ENCODE results near the gene LYG1. TPM values are rescaled to one million over a fixed set of nuclear protein-coding genes. Genes with fewer than 3 reads are reported as not detected.

LYG1 gene
- total and polyA plus RNA-seq, 8 donors = 1.00 to 16.4 (median 2.6) TPM; not detected in 3

- intact Hi-C loops (cut with DNase I; ENCODE audit: low total_unique reads) = no loop called here
- no peaks in the 10 kb centered on the region for H3K27me3 ChIP-seq
- H3K27ac ChIP-seq = no peak overlapping the region
- no peak for DNase-seq
- no peaks in the 10 kb centered on the region for H3K9me3 ChIP-seq
- no peak for TF ChIP-seq POLR2AphosphoS5 (IDR thresholded peaks at IDR 0.05)
- no peak for TF ChIP-seq POLR2A (IDR thresholded peaks at IDR 0.05)
- TF ChIP-seq EP300 (IDR thresholded peaks at IDR 0.05) = no peak
- no peak overlapping the region for H3K4me3 ChIP-seq
- no peaks in the 10 kb centered on the region for H3K36me3 ChIP-seq
- H3K4me1 ChIP-seq = peaks cover 0 to 13% (median 3%) of the 10 kb centered on the region in 4 donors
- WGBS, 5 donors = 55 to 85% (median 64%) methylated on average over 2 of the region's 2 CpGs
Measured at GRCh38 chr2:99249951-99250350, 51.0 kb downstream of the LYG1 start.

GRCh38 chr2:99242151-99242550 lies 58.8 kb downstream of the LYG1 start:
- H3K4me1 ChIP-seq = peaks cover 0 to 13% (median 3%) of the 10 kb centered on the region in 4 donors

GRCh38 chr2:99240431-99240830 lies 60.6 kb downstream of the LYG1 start:
- H3K4me1 ChIP-seq = no peaks in the 10 kb centered on the region
- H3K4me3 ChIP-seq = no peak overlapping the region
- intact Hi-C loops (cut with DNase I; ENCODE audit: low total_unique reads) = no loop called here
- no peak overlapping the region for H3K27ac ChIP-seq
- no peaks in the 10 kb centered on the region for H3K9me3 ChIP-seq
- H3K27me3 ChIP-seq = no peaks in the 10 kb centered on the region
- 80 to 91% (median 90%) methylated on average over 6 of the region's 6 CpGs for WGBS, 5 donors
- no peaks in the 10 kb centered on the region for H3K36me3 ChIP-seq
- no peak for TF ChIP-seq POLR2AphosphoS5 (IDR thresholded peaks at IDR 0.05)
- no peak for DNase-seq

More at GRCh38 chr2:99242151-99242550, 58.8 kb downstream of the LYG1 start:
- no peak for DNase-seq
- TF ChIP-seq EP300 (IDR thresholded peaks at IDR 0.05) (no peak), CTCF (IDR thresholded peaks at IDR 0.05) (no peak), POLR2A (IDR thresholded peaks at IDR 0.05) (no peak), POLR2AphosphoS5 (IDR thresholded peaks at IDR 0.05) (no peak)
- intact Hi-C loops (cut with DNase I; ENCODE audit: low total_unique reads) = no loop called here
- no peaks in the 10 kb centered on the region for H3K36me3 ChIP-seq
- no peaks in the 10 kb centered on the region for H3K9me3 ChIP-seq
- no peaks in the 10 kb centered on the region for H3K27me3 ChIP-seq
- no peak overlapping the region for H3K27ac ChIP-seq
- 78 to 89% (median 83%) methylated on average over 6 of the region's 6 CpGs for WGBS, 5 donors
- no peak overlapping the region for H3K4me3 ChIP-seq

- intact Hi-C loops (cut with DNase I; ENCODE audit: low total_unique reads) = no loop called here
- WGBS, 5 donors = 84 to 95% (median 93%) methylated on average over 6 of the region's 6 CpGs
- Histone ChIP-seq H3K9me3 (no peaks in the 10 kb centered on the region), H3K36me3 (no peaks in the 10 kb centered on the region), H3K27ac (no peak overlapping the region), H3K4me3 (no peak overlapping the region), H3K4me1 (no peaks in the 10 kb centered on the region), H3K27me3 (no peaks in the 10 kb centered on the region)
- DNase-seq = no peak
- TF ChIP-seq POLR2AphosphoS5 (IDR thresholded peaks at IDR 0.05) = no peak
- no peak for TF ChIP-seq CTCF (IDR thresholded peaks at IDR 0.05)
- TF ChIP-seq EP300 (IDR thresholded peaks at IDR 0.05) = no peak
- no peak for TF ChIP-seq POLR2A (IDR thresholded peaks at IDR 0.05)
Measured at GRCh38 chr2:99238599-99238998, 62.4 kb downstream of the LYG1 start.

Other genes starting within 250 kb of the LYG1 start
- 1 to 10 TPM in 3 of 5 donors, not detected in 2; 1.8 to 5.9 (median 5.1) TPM for gene C2orf15, start 159.5 kb downstream of the LYG1 start, total RNA-seq
- gene C2orf15, start 159.5 kb downstream of the LYG1 start, polyA plus RNA-seq = 1 to 10 TPM; 1.5 to 3.4 (median 2.4) TPM
- 10 to 100 TPM in 3 of 5 donors, 1 to 10 TPM in 2; 3.8 to 19.3 (median 10.3) TPM for gene TSGA10, start 146.3 kb downstream of the LYG1 start, total RNA-seq
- 1 to 10 TPM; 1.3 to 5.8 (median 1.8) TPM for gene TSGA10, start 146.3 kb downstream of the LYG1 start, polyA plus RNA-seq
- gene LIPT1, start 146.2 kb downstream of the LYG1 start, total RNA-seq = 10 to 100 TPM in 3 of 5 donors, 1 to 10 TPM in 2; 4.5 to 31.7 (median 11.0) TPM
- 10 to 100 TPM in 2 of 3 donors, 1 to 10 TPM in 1; 8.0 to 12.7 (median 11.5) TPM for gene LIPT1, start 146.2 kb downstream of the LYG1 start, polyA plus RNA-seq
- gene MITD1, start 120.1 kb downstream of the LYG1 start, total RNA-seq = 100 to 1,000 TPM in 1 of 5 donors, 10 to 100 TPM in 3, 1 to 10 TPM in 1; 2.0 to 132 (median 37.9) TPM
- gene MITD1, start 120.1 kb downstream of the LYG1 start, polyA plus RNA-seq = 10 to 100 TPM; 22.4 to 48.8 (median 29.0) TPM
- gene MRPL30, start 120.0 kb downstream of the LYG1 start, total RNA-seq = 10 to 100 TPM in 4 of 5 donors, 1 to 10 TPM in 1; 1.4 to 97.4 (median 38.4) TPM
- gene MRPL30, start 120.0 kb downstream of the LYG1 start, polyA plus RNA-seq = 10 to 100 TPM; 20.7 to 24.7 (median 21.4) TPM
- under 1 TPM in 1 of 5 donors, not detected in 4; 0.92 TPM for gene LYG2, start 45.5 kb downstream of the LYG1 start, total RNA-seq
- gene LYG2, start 45.5 kb downstream of the LYG1 start, polyA plus RNA-seq = not detected
- gene TXNDC9, start 35.1 kb upstream of the LYG1 start, total RNA-seq = 10 to 100 TPM; 10.7 to 73.2 (median 22.2) TPM
- gene TXNDC9, start 35.1 kb upstream of the LYG1 start, polyA plus RNA-seq = 10 to 100 TPM; 13.9 to 39.3 (median 31.9) TPM
- 100 to 1,000 TPM in 1 of 5 donors, 10 to 100 TPM in 4; 22.3 to 518 (median 51.2) TPM for gene EIF5B, start 36.2 kb upstream of the LYG1 start, total RNA-seq
- 100 to 1,000 TPM in 1 of 3 donors, 10 to 100 TPM in 2; 28.5 to 162 (median 39.0) TPM for gene EIF5B, start 36.2 kb upstream of the LYG1 start, polyA plus RNA-seq
- gene REV1, start 188.8 kb upstream of the LYG1 start, total RNA-seq = 100 to 1,000 TPM in 1 of 5 donors, 10 to 100 TPM in 4; 11.7 to 122 (median 42.2) TPM
- 10 to 100 TPM in 1 of 3 donors, 1 to 10 TPM in 2; 6.5 to 21.3 (median 8.2) TPM for gene REV1, start 188.8 kb upstream of the LYG1 start, polyA plus RNA-seq